Hepatocyte (in vitro differentiated cells): Measurements from ENCODE around the gene STRA6. TPM values are rescaled to one million over a fixed set of nuclear protein-coding genes. Genes with fewer than 3 reads are reported as not detected.

Experiments used
- DNase-seq: peaks from one replicate; pipeline ENCODE4 v3.0.0-alpha.2; 2016; ENCODE audit warnings: low spot score
- H2AFZ ChIP-seq: fragments of 200-600 bp; sonication (generic); 2 replicates; pipeline ENCODE4 v1.6.0; 2016; ENCODE audit warnings: antibody characterized with exemption, mild to moderate bottlenecking
- H3K27ac ChIP-seq: fragments of 200-600 bp; sonication (generic); 2 replicates; pipeline ENCODE4 v1.5.1; 2016; ENCODE audit warnings: mild to moderate bottlenecking
- H3K27me3 ChIP-seq: fragments of 200-600 bp; sonication (generic); 2 replicates; pipeline ENCODE4 v1.6.1; 2016
- H3K36me3 ChIP-seq: fragments of 200-600 bp; sonication (generic); replicated peaks from 2 replicates; pipeline ENCODE4 v1.5.1; 2016; ENCODE audit warnings: low read depth; ENCODE audit not compliant: insufficient read depth
- H3K4me1 ChIP-seq: fragments of 200-600 bp; sonication (generic); 2 replicates; pipeline ENCODE4 v1.5.1; 2016; ENCODE audit warnings: mild to moderate bottlenecking, moderate library complexity; ENCODE audit not compliant: insufficient read depth
- H3K4me2 ChIP-seq: fragments of 200-600 bp; sonication (generic); 2 replicates; pipeline ENCODE4 v1.6.0; 2016
- H3K4me3 ChIP-seq: fragments of 200-600 bp; sonication (generic); 2 replicates; pipeline ENCODE4 v1.5.1; 2016; ENCODE audit warnings: mild to moderate bottlenecking
- H3K79me2 ChIP-seq: fragments of 200-600 bp; sonication (generic); 2 replicates; pipeline ENCODE4 v1.6.0; 2017; ENCODE audit warnings: mild to moderate bottlenecking
- H3K9me2 ChIP-seq: fragments of 200-600 bp; sonication (generic); replicated peaks from 2 replicates; pipeline ENCODE4 v1.6.0; 2017; ENCODE audit warnings: mild to moderate bottlenecking; ENCODE audit not compliant: insufficient read depth
- H3K9me3 ChIP-seq: fragments of 200-600 bp; sonication (generic); 2 replicates; pipeline ENCODE4 v1.5.1; 2016; ENCODE audit warnings: low read depth, mild to moderate bottlenecking
- H4K20me1 ChIP-seq: fragments of 200-600 bp; sonication (generic); 2 replicates; pipeline ENCODE4 v1.6.0; 2016; ENCODE audit warnings: mild to moderate bottlenecking; ENCODE audit not compliant: insufficient read depth, poor library complexity, severe bottlenecking
- EZH2 ChIP-seq: fragments of 200-600 bp; sonication (generic); IDR thresholded peaks from 2 replicates; pipeline ENCODE4 v1.6.1; 2016; ENCODE audit warnings: antibody characterized with exemption, mild to moderate bottlenecking, borderline replicate concordance
- EZH2phosphoT487 ChIP-seq: fragments of 200-600 bp; sonication (generic); IDR thresholded peaks from one replicate; pipeline ENCODE4 v1.6.1; 2018; ENCODE audit warnings: antibody characterized with exemption, mild to moderate bottlenecking, low read depth, moderate library complexity; ENCODE audit not compliant: unreplicated experiment, severe bottlenecking
- whole genome bisulfite sequencing: methylation state at CpG from one replicate; pipeline ENCODE4 v1.1.6; 2016; ENCODE audit warnings: low lambda C conversion rate; ENCODE audit errors: missing lambda C conversion rate; 5-methylcytosine and 5-hydroxymethylcytosine counted together
- polyA plus RNA-seq: library from polyadenylated mRNA; unstranded; fragments of >200 nt; fragmentation: Nextera tagmentation; extraction: Ambion mirVana; gene quantifications from 2 replicates; pipeline ENCODE4 v1.2.1, GENCODE V29; 2016
- total RNA-seq: library from RNA; depleted of rRNA; stranded (reverse); fragments of >200 nt; gene quantifications from 2 replicates; pipeline ENCODE4 v1.2.3, GENCODE V29; 2014
- TF ChIP-seq, protein P1 (sequence below): fragments of 200-600 bp; sonication (generic); IDR thresholded peaks from 2 replicates; pipeline ENCODE4 v1.5.1; 2016; ENCODE audit warnings: antibody characterized with exemption, mild to moderate bottlenecking; ENCODE audit not compliant: poor library complexity

STRA6 gene
- total and polyA plus RNA-seq, 2 experiments from 2014 or later = 31.5 to 37.1 TPM

DNA sequence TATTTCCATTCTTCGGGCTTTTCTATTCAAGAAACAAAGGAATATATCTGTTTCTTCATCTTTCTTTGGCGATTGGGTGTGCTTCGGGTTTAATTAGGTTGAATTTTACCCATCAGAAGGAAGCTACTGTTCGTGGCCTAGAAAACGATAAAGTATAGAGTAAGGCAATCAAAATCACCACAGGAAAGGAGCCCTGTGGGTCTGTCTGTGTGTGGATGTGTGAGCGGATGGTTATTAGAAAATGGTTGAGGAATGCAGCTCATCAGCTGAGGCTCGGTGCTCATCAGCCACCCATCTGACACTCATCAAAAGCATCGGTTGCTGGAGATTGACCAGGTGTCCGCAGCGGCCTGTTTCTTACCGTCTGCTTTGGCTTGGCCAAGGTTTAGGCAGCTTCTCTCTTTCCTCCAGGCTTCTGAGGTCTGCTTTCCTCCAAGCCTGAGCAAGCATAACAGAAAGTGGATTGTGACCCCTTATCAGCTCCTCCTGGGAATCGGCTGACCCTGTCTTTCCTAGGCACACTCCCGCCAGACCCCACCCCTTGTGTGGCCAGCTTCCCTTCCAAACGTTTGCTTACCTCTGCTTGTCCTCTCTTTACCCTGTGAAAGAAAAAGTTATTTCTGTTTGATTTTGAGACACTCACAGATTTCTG lies 46.7 kb downstream of the STRA6 start:
- H3K27me3 ChIP-seq = no peaks in the 10 kb centered on the region
- peak overlapping the region; percentile 53 for H3K27ac ChIP-seq
- H3K4me2 ChIP-seq = no peak overlapping the region
- no peak for DNase-seq
- whole genome bisulfite sequencing = 61% methylated on average over 14 of the region's 14 CpGs
- no peak for TF ChIP-seq EZH2phosphoT487
- TF ChIP-seq EZH2 = no peak
- TF ChIP-seq, protein P1, sequence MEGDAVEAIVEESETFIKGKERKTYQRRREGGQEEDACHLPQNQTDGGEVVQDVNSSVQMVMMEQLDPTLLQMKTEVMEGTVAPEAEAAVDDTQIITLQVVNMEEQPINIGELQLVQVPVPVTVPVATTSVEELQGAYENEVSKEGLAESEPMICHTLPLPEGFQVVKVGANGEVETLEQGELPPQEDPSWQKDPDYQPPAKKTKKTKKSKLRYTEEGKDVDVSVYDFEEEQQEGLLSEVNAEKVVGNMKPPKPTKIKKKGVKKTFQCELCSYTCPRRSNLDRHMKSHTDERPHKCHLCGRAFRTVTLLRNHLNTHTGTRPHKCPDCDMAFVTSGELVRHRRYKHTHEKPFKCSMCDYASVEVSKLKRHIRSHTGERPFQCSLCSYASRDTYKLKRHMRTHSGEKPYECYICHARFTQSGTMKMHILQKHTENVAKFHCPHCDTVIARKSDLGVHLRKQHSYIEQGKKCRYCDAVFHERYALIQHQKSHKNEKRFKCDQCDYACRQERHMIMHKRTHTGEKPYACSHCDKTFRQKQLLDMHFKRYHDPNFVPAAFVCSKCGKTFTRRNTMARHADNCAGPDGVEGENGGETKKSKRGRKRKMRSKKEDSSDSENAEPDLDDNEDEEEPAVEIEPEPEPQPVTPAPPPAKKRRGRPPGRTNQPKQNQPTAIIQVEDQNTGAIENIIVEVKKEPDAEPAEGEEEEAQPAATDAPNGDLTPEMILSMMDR = no peak
- no peaks in the 10 kb centered on the region for H3K36me3 ChIP-seq
- H2AFZ ChIP-seq = peak overlapping the region; percentile 5
- H3K79me2 ChIP-seq = no peaks in the 10 kb centered on the region
- no peaks in the 10 kb centered on the region for H4K20me1 ChIP-seq
- H3K4me1 ChIP-seq = peaks cover 19% of the 10 kb centered on the region
- H3K9me2 ChIP-seq = no peaks in the 10 kb centered on the region
- no peaks in the 10 kb centered on the region for H3K9me3 ChIP-seq
- no peak overlapping the region for H3K4me3 ChIP-seq

DNA sequence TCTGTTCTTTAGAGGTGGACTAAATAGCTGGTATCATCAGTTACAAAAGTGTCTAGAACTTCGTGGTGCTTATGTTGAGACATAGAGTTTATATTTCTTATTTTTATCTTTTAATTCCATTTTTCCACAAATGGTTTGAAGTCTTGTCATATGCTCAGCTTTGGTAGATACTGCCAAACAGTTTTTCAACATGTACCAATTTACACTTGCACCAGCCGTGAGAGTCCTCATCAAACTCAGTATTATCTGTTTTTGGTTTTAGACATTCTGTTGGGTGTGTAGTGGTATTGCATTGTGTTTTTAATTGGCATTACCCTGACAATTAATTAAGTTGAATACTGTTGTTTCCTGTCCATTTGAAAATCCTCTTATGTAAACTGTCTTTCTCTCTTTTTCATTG lies 55.5 kb downstream of the STRA6 start:
- Histone ChIP-seq H3K4me1 (no peaks in the 10 kb centered on the region), H3K4me2 (no peak overlapping the region), H4K20me1 (no peaks in the 10 kb centered on the region), H3K27ac (no peak overlapping the region), H3K9me2 (no peaks in the 10 kb centered on the region), H3K79me2 (no peaks in the 10 kb centered on the region), H3K4me3 (no peak overlapping the region), H2AFZ (no peak overlapping the region), H3K36me3 (no peaks in the 10 kb centered on the region), H3K9me3 (no peaks in the 10 kb centered on the region), H3K27me3 (peaks cover 16% of the 10 kb centered on the region)
- 77% methylated on average over 2 of the region's 2 CpGs for WGBS
- DNase-seq = no peak
- no peak for TF ChIP-seq EZH2phosphoT487
- TF ChIP-seq, protein P1 = no peak
- TF ChIP-seq EZH2 = no peak

DNA sequence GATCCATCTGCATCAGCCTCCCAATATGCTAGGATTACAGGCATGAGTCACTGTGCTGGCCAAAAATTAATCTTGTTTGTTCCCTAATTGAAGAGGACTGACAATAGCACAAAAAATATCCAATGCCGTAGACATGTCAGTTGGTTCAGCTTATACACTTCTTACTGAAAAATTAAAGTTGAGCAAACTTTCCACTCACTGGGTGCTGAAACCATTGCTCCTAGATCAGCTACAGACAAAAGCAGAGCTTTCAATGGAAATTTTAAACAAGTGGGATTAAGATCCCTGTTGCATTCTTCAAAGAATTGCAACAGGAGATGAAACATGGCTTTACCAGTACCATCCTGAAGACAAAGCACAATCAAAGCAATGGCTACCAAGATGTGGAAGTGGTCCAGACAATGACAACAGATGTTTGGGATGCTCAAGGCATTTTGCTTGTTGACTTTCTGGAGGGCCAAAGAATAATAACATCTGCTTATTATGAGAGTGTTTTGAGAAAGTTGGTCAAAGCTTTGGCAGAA lies 56.2 kb downstream of the STRA6 start:
- Histone ChIP-seq H3K4me1 (no peaks in the 10 kb centered on the region), H2AFZ (no peak overlapping the region), H4K20me1 (no peaks in the 10 kb centered on the region), H3K27me3 (peaks cover 16% of the 10 kb centered on the region), H3K9me3 (no peaks in the 10 kb centered on the region), H3K27ac (no peak overlapping the region), H3K36me3 (no peaks in the 10 kb centered on the region), H3K4me3 (no peak overlapping the region), H3K79me2 (no peaks in the 10 kb centered on the region), H3K9me2 (no peaks in the 10 kb centered on the region), H3K4me2 (no peak overlapping the region)
- DNase-seq = no peak
- TF ChIP-seq EZH2 (no peak), EZH2phosphoT487 (no peak)
- TF ChIP-seq, protein P1 = no peak
- 92% methylated on average over 1 of the region's 1 CpG for WGBS
